Gastrocnemius medialis (tissue), 4 donors: ENCODE results near the gene MADD.

Experiments used
- POLR2A ChIP-seq, 2 donors: fragments of 450-650 bp; IDR thresholded peaks; one replicate each; pipeline ENCODE4 v1.6.1; 2017; ENCODE audit warnings: antibody characterized with exemption in 2 of 2, mild to moderate bottlenecking in 2 of 2, moderate library complexity in 2 of 2
- TF ChIP-seq, protein P1 (sequence below), 5 experiments: fragments of 450-650 bp in 3 of 5; fragments of 200-600 bp in 2 of 5; sonication (generic) in 2 of 5; IDR thresholded peaks in 4 of 5; conservative IDR thresholded peaks in 1 of 5; 1 replicate in 4 of 5; 2 replicates in 1 of 5; pipeline ENCODE4 v1.5.1; 2016 to 2019; ENCODE audit warnings: antibody characterized with exemption in 5 of 5, mild to moderate bottlenecking in 3 of 5, moderate library complexity in 3 of 5

DNA sequence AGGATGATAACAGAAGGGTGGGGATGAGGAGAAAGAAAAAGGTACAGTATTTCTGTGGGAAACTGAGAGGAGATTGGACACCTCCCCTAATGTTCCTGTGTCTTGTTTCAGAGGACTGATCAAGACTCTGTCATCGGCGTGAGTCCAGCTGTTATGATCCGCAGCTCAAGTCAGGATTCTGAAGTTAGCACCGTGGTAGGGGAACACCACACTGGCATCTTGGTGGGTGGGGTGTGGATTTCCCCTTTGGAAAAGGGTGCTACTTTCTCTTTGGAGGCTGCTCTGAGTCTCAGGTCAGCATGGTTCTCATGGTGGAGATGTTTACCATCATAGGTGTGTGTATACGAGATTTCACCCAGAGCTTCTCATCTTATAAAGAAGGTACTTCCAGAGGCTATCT lies 25.5 kb downstream of the MADD start:
- TF ChIP-seq, protein P1, sequence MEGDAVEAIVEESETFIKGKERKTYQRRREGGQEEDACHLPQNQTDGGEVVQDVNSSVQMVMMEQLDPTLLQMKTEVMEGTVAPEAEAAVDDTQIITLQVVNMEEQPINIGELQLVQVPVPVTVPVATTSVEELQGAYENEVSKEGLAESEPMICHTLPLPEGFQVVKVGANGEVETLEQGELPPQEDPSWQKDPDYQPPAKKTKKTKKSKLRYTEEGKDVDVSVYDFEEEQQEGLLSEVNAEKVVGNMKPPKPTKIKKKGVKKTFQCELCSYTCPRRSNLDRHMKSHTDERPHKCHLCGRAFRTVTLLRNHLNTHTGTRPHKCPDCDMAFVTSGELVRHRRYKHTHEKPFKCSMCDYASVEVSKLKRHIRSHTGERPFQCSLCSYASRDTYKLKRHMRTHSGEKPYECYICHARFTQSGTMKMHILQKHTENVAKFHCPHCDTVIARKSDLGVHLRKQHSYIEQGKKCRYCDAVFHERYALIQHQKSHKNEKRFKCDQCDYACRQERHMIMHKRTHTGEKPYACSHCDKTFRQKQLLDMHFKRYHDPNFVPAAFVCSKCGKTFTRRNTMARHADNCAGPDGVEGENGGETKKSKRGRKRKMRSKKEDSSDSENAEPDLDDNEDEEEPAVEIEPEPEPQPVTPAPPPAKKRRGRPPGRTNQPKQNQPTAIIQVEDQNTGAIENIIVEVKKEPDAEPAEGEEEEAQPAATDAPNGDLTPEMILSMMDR (IDR thresholded peaks at IDR 0.05 in 4 of 5, conservative IDR thresholded peaks at IDR 0.05 in 1 of 5), result no peak
- TF ChIP-seq POLR2A (IDR thresholded peaks at IDR 0.05), result no peak
